Endothelial cell (in vitro differentiated cells): ENCODE results near the gene ADAP1. TPM values are rescaled to one million over a fixed set of nuclear protein-coding genes. Genes with fewer than 3 reads are reported as not detected.

Source experiments
- DNase-seq: peaks from one replicate; pipeline ENCODE4 v3.0.0; 2021; ENCODE audit warnings: low spot score
- H3K27ac Mint-ChIP-seq: one replicate; pipeline ENCODE4 v1.8.0; 2021; ENCODE audit warnings: mixed read lengths, inconsistent platforms; ENCODE audit not compliant: unreplicated experiment
- H3K27me3 Mint-ChIP-seq: one replicate; pipeline ENCODE4 v1.8.0; 2021; ENCODE audit warnings: mild to moderate bottlenecking, moderate library complexity, mixed read lengths, inconsistent platforms; ENCODE audit not compliant: unreplicated experiment
- H3K36me3 Mint-ChIP-seq: one replicate; pipeline ENCODE4 v1.8.0; 2021; ENCODE audit warnings: mild to moderate bottlenecking, low read depth, mixed read lengths, inconsistent platforms; ENCODE audit not compliant: unreplicated experiment
- H3K4me1 Mint-ChIP-seq: one replicate; pipeline ENCODE4 v1.8.0; 2021; ENCODE audit warnings: mild to moderate bottlenecking, mixed read lengths, inconsistent platforms; ENCODE audit not compliant: unreplicated experiment
- H3K4me3 Mint-ChIP-seq: one replicate; pipeline ENCODE4 v1.8.0; 2021; ENCODE audit warnings: mild to moderate bottlenecking, mixed read lengths, inconsistent platforms; ENCODE audit not compliant: unreplicated experiment
- H3K9me3 Mint-ChIP-seq: one replicate; pipeline ENCODE4 v1.8.0; 2021; ENCODE audit warnings: mixed read lengths, inconsistent platforms; ENCODE audit not compliant: unreplicated experiment
- total RNA-seq: library from RNA; stranded (reverse); fragmentation: NEBNext Ultra II Directional; extraction: Animal tissue kit (Norgen Biotek cat#: 25700); gene quantifications from one replicate; pipeline ENCODE4 v1.2.1, GENCODE V29; 2021; ENCODE audit not compliant: unreplicated experiment
- TF ChIP-seq, protein P1 (sequence below): fragments of 200-600 bp; sonication (generic); IDR thresholded peaks from one replicate; pipeline ENCODE4 v1.5.0; 2021; ENCODE audit warnings: antibody characterized with exemption; ENCODE audit not compliant: unreplicated experiment

The ADAP1 gene
- total RNA-seq, 1 donor from 2014 or later = 1.7 TPM

- H3K36me3 Mint-ChIP-seq = peaks cover 8% of the 10 kb centered on the region
- H3K9me3 Mint-ChIP-seq = no peaks in the 10 kb centered on the region
- H3K27me3 Mint-ChIP-seq = peaks cover 17% of the 10 kb centered on the region
- no peak overlapping the region for H3K27ac Mint-ChIP-seq
- no peak for DNase-seq
- no peaks in the 10 kb centered on the region for H3K4me1 Mint-ChIP-seq
- no peak overlapping the region for H3K4me3 Mint-ChIP-seq
- TF ChIP-seq, protein P1, sequence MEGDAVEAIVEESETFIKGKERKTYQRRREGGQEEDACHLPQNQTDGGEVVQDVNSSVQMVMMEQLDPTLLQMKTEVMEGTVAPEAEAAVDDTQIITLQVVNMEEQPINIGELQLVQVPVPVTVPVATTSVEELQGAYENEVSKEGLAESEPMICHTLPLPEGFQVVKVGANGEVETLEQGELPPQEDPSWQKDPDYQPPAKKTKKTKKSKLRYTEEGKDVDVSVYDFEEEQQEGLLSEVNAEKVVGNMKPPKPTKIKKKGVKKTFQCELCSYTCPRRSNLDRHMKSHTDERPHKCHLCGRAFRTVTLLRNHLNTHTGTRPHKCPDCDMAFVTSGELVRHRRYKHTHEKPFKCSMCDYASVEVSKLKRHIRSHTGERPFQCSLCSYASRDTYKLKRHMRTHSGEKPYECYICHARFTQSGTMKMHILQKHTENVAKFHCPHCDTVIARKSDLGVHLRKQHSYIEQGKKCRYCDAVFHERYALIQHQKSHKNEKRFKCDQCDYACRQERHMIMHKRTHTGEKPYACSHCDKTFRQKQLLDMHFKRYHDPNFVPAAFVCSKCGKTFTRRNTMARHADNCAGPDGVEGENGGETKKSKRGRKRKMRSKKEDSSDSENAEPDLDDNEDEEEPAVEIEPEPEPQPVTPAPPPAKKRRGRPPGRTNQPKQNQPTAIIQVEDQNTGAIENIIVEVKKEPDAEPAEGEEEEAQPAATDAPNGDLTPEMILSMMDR = no peak
Measured at GRCh38 chr7:959271-959670, 4.8 kb upstream of the ADAP1 start.

DNA sequence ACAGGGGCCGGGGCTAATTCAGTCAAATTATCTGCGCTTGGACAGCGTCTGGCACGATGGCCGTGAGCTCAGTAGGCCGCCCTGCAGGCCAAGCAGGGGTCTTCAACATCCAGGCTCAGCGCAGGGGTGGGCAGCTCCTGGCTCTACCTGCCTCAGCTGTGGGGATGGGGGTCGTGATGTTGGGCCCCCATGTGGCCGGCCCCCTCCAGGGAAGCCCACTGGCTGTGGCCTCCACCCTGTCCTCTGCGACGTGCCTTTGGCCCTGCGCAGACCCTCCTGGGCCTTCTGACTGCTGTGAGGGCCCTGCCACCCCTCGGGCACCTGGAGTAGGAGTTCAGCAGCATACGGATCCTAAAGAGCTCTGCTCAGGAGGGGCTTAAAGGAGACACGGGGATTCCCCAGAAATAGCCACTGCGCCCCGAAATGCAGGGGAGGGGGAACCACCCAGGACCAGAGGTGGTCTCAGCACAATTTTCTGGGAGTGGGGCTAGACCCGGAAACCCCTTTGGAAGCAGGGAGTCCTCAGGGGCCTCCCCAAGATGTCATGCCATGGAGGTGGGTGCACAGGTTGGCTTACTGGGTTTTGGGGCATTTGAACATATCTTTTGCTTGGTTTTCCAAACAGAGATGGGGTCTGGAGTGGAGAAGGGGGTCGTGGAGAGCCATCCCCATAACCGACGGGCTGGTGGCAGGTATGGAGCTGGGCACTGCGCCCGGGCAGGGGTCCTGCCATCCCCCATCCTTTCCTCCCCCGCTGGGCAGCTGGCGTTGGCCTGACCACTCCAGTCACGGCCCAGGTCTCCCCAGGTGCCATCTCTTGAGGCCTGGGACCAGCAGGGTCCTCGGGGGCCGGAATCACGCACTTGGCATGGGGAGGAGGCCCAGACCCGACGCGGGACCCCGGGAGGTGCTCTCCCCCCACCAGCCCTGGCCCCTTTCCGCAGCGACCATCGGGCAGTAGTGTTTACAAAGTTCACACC, 4.0 kb upstream of the ADAP1 start:
- Mint-ChIP-seq H3K27me3 (peaks cover 17% of the 10 kb centered on the region), H3K4me1 (no peaks in the 10 kb centered on the region), H3K9me3 (no peaks in the 10 kb centered on the region), H3K4me3 (no peak overlapping the region), H3K36me3 (peaks cover 8% of the 10 kb centered on the region), H3K27ac (no peak overlapping the region)
- TF ChIP-seq, protein P1 = no peak
- DNase-seq = no peak

DNA sequence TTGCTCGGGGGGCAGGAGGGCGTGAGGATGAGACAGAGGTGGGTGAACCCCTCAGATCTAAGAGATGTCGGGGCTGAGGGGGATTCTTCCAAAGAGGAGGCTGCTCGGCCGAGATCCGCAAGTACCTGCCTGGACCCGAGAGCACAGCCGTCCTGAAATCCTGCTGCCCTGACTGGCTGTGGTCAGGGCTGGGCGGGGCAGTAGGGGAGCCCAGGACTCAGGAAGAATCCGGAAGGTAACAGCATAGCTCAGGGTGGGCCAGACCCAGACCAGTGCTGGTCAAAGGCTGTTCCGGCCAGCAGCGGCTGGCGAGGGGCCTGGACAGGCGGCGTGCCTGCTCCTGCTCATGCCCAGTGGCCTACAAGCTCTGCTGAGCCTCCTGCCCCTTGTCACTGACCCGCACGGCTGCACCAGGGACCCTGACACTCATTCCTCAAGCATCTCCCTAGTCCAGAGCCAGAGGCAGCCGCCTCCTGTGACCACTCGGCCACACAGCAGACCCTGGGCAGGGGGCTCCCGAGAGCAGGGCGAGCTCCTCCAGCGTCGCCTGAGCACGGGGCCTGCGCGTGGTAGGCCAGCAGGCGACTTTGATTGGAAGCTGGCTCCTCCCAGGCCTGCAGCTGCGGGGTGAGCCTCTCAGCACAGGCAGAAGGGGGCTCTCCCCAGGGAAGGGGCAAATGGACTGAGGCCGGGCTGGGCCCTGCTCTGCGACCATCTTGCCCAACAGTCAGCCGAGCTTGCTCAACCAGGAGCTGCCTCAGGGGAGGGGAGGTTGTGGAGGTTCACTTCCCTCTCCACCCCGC, 3.1 kb upstream of the ADAP1 start:
- H3K27me3 Mint-ChIP-seq = peaks cover 17% of the 10 kb centered on the region
- no peaks in the 10 kb centered on the region for H3K4me1 Mint-ChIP-seq
- H3K4me3 Mint-ChIP-seq = no peak overlapping the region

GRCh38 chr7:956031-956430, 1.6 kb upstream of the ADAP1 start:
- DNase-seq = no peak
- H3K4me1 Mint-ChIP-seq = no peaks in the 10 kb centered on the region
- peaks cover 13% of the 10 kb centered on the region for H3K27me3 Mint-ChIP-seq
- H3K4me3 Mint-ChIP-seq = no peak overlapping the region
- H3K9me3 Mint-ChIP-seq = no peaks in the 10 kb centered on the region
- H3K27ac Mint-ChIP-seq = no peak overlapping the region
- H3K36me3 Mint-ChIP-seq = peaks cover 4% of the 10 kb centered on the region
- TF ChIP-seq, protein P1 = no peak

More for the DNA sequence above, 3.1 kb upstream of the ADAP1 start:
- no peak for DNase-seq
- Mint-ChIP-seq H3K27ac (no peak overlapping the region), H3K36me3 (peaks cover 8% of the 10 kb centered on the region), H3K9me3 (no peaks in the 10 kb centered on the region)
- TF ChIP-seq, protein P1 = no peak
